ENCODE measurements around the gene PAFAH1B1. TPM values are rescaled to one million over a fixed set of nuclear protein-coding genes. Genes with fewer than 3 reads are reported as not detected.
"Not testable (repeated sequence)": the region's sequence is repeated elsewhere in the genome, so short reads cannot be mapped to it uniquely, and the experiment has no call there.

Gene PAFAH1B1
- total RNA-seq, 4 donors from 2014 or later, result 33.4 to 91.6 (median 78.8) TPM

DNA sequence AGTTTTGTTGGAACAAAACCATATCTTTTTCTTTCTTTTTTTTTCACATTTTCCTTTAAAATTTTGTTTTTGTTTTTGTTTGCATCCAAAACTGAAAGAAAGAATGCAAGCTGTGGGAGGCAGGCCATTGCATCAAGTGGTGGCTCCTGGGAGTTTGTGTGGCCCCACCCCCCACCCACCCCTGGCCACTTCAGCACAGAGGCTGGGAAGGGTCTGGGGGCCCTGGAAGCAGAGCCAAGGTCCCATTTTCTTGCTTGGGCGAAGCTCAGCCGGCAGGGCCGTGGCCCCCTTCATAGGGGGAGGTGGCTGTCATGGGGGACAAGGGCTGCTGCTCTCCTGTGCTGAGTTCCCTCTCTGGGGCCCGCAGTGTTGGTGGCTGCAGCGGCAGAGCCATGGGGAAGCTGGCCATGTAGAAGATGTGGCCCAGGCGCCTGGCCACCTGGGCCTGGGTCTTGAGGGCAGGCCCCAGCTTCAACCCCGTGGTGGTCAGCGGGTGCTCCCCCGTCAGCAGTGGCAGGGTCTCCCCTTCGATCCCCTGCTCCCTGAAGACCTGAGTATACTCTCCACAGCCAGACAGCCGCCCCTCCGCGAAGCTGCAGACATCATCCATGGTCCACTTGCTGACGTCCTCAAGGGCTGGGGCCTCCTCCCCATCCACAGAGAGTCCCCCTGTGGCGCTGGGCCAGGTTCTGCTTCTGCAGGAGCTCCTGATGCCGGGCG lies 19.8 kb downstream of the PAFAH1B1 start:
- peaks cover 0 to 77% (median 14%) of the 10 kb centered on the region in 3 donors for H3K4me1 ChIP-seq

DNA sequence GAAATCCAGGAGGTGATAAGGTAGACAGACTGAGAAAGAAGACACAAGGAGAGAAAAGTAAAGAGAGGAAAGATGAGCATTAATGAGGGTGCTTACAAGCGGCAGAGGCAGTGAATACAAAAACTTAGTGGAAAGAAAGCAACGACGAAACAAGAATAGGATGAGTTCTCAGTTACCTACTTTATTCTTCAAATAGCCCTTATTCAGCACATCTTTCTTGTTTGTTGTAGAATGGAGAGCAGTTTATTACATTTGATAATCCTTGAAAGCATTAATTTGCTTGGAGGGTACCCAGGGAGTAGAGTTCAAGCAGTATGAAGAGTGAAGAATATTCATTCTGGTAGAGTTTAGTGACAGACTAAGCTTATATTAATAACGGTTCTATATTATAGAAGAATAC lies 22.4 kb downstream of the PAFAH1B1 start:
- Histone ChIP-seq H3K27me3 (no peaks in the 10 kb centered on the region), H3K4me3 (no peak overlapping the region), H3K4me1 (peaks cover 0 to 74% (median 8%) of the 10 kb centered on the region in 3 donors), H3K36me3 (peaks cover 0 to 37% (median 0%) of the 10 kb centered on the region in 3 donors), H3K9me3 (no peaks in the 10 kb centered on the region), H3K27ac (no peak overlapping the region)
- no peak for DNase-seq
- WGBS, 2 donors, result 83% methylated on average over 4 of the region's 4 CpGs
- intact Hi-C loops (cut with DNase I), result no loop called here
- TF ChIP-seq, protein P1, sequence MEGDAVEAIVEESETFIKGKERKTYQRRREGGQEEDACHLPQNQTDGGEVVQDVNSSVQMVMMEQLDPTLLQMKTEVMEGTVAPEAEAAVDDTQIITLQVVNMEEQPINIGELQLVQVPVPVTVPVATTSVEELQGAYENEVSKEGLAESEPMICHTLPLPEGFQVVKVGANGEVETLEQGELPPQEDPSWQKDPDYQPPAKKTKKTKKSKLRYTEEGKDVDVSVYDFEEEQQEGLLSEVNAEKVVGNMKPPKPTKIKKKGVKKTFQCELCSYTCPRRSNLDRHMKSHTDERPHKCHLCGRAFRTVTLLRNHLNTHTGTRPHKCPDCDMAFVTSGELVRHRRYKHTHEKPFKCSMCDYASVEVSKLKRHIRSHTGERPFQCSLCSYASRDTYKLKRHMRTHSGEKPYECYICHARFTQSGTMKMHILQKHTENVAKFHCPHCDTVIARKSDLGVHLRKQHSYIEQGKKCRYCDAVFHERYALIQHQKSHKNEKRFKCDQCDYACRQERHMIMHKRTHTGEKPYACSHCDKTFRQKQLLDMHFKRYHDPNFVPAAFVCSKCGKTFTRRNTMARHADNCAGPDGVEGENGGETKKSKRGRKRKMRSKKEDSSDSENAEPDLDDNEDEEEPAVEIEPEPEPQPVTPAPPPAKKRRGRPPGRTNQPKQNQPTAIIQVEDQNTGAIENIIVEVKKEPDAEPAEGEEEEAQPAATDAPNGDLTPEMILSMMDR (IDR thresholded peaks at IDR 0.05), result no peak
- no peak for TF ChIP-seq POLR2A (IDR thresholded peaks at IDR 0.05)

More for the DNA sequence above, 19.8 kb downstream of the PAFAH1B1 start:
- TF ChIP-seq POLR2A (IDR thresholded peaks at IDR 0.05), result no peak
- TF ChIP-seq, protein P1 (IDR thresholded peaks at IDR 0.05), result no peak
- peaks cover 0 to 37% (median 0%) of the 10 kb centered on the region in 3 donors for H3K36me3 ChIP-seq
- H3K27ac ChIP-seq, result no peak overlapping the region
- H3K9me3 ChIP-seq, result no peaks in the 10 kb centered on the region
- intact Hi-C loops (cut with DNase I), result no loop called here
- no peak overlapping the region for H3K4me3 ChIP-seq
- no peaks in the 10 kb centered on the region for H3K27me3 ChIP-seq
- 91% methylated on average over 8 of the region's 17 CpGs; no CpG with 5 or more reads in 1 of the 2 donors for WGBS, 2 donors
- no peak for DNase-seq

DNA sequence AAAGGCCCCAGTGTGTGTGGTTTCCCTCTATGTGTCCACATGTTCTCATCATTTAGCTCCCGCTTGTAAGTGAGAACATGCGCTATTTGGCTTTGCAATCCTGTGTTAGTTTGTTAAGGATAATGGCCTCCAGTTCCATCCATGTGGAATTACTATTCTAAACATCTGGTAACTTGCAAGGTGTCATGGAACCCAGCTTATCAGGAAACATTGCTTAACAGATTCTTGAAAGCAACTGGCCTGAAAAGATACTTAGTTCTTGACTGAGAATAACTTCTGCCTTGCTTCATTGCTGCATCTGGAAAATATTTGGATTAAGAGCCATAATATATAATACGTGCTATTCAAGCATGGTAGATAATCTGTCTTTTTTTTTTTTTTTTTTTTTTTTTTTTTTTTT lies 27.8 kb downstream of the PAFAH1B1 start:
- Histone ChIP-seq H3K4me3 (no peak overlapping the region), H3K9me3 (no peaks in the 10 kb centered on the region), H3K4me1 (peaks cover 0 to 75% (median 21%) of the 10 kb centered on the region in 3 donors), H3K27me3 (no peaks in the 10 kb centered on the region), H3K27ac (no peak overlapping the region), H3K36me3 (peaks cover 0 to 24% (median 0%) of the 10 kb centered on the region in 3 donors)
- intact Hi-C loops (cut with DNase I), result no loop called here
- no peak for DNase-seq
- 92 to 98% methylated on average over 3 of the region's 3 CpGs for WGBS, 2 donors
- TF ChIP-seq POLR2A (IDR thresholded peaks at IDR 0.05), result no peak
- TF ChIP-seq, protein P1 (IDR thresholded peaks at IDR 0.05), result no peak

DNA sequence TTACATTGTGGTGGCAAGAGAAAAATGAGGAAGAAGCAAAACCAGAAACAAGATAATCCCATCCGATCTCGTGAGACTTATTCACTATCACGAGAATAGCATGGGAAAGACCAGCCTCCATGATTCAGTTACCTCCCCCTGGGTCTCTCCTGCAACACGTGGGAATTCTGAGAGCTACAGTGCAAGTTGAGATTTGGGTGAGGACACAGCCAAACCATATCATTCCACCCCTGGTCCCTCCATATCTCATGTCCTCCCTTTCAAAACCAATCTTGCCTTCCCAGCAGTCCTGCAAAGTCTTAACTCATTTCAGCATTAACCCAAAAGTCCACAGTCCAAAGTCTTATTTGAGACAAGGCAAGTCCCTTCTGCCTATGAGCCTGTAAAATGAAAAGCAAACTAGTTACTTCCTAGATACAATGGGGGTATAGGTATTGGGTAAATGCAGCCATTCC lies 28.5 kb downstream of the PAFAH1B1 start:
- H3K4me1 ChIP-seq, result peaks cover 0 to 69% (median 21%) of the 10 kb centered on the region in 3 donors
- H3K27ac ChIP-seq; intact Hi-C loops (cut with DNase I); H3K27me3 ChIP-seq; H3K4me3 ChIP-seq; DNase-seq; H3K9me3 ChIP-seq: not testable (repeated sequence)
- H3K36me3 ChIP-seq, result peaks cover 0 to 24% (median 0%) of the 10 kb centered on the region in 3 donors
- WGBS, 2 donors, result 69 to 94% methylated on average over 4 of the region's 4 CpGs

DNA sequence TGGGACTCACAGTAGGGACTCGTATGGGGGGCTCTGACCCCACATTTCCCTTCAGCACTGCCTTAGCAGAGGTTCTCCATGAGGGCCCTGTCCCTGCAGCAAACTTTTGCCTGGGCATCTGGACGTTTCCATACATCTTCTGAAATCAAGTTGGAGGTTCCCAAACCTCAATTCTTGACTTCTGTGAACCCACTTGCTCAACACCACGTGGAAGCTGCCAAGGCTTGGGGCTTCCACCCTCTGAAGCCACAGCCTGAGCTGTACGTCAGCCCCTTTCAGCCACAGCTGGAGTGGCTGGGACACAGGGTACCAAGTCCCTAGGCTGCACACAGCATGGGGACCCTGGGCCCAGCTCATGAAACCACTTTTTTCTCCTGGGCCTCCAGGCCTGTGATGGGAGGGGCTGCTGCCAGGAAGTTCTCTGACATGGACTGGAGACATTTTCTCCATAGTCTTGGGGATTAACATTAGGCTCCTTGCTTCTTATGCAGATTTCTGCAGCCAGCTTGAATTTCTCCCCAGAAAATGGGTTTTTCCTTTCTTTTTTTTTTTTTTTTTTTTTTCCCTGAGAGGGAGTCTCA lies 29.4 kb downstream of the PAFAH1B1 start:
- WGBS, 2 donors, result 77% methylated on average over 3 of the region's 4 CpGs; no CpG with 5 or more reads in 1 of the 2 donors
- H3K4me3 ChIP-seq; H3K27me3 ChIP-seq; H3K27ac ChIP-seq; intact Hi-C loops (cut with DNase I); H3K9me3 ChIP-seq; DNase-seq: not testable (repeated sequence)
- peaks cover 0 to 64% (median 21%) of the 10 kb centered on the region in 3 donors for H3K4me1 ChIP-seq
- H3K36me3 ChIP-seq, result peaks cover 0 to 19% (median 0%) of the 10 kb centered on the region in 3 donors

DNA sequence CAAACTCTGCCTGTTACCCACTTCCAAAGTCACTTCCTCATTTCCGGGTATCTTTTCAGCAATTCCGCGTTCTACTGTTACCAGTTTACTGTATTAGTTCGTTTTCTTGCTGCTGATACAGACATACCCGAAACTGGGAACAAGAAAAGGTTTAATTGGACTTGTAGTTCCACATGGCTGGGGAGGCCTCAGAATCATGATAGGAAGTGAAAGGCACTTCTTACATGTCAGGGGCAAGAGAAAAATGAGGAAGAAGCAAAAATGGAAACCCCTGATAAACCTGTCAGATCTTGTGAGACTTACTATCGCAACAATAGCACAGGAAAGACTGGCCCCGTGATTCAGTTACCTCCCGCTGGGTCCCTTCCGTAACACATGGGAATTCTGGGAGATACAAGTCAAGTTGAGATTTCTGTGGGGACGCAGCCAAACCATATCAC lies 30.9 kb downstream of the PAFAH1B1 start:
- H3K9me3 ChIP-seq, result no peaks in the 10 kb centered on the region
- H3K27ac ChIP-seq, result peak overlapping the region in 1 of 4 donors; percentile 42
- TF ChIP-seq, protein P1 (IDR thresholded peaks at IDR 0.05), result no peak
- TF ChIP-seq POLR2A (IDR thresholded peaks at IDR 0.05), result no peak
- 49 to 56% methylated on average over 7 to 10 of the region's 10 CpGs for WGBS, 2 donors
- H3K4me1 ChIP-seq, result peaks cover 0 to 60% (median 21%) of the 10 kb centered on the region in 3 donors
- H3K4me3 ChIP-seq, result peak overlapping the region in 1 of 4 donors; percentile 1
- intact Hi-C loops (cut with DNase I), result no loop called here
- DNase-seq, result no peak
- H3K36me3 ChIP-seq, result peaks cover 0 to 16% (median 0%) of the 10 kb centered on the region in 3 donors
- no peaks in the 10 kb centered on the region for H3K27me3 ChIP-seq

DNA sequence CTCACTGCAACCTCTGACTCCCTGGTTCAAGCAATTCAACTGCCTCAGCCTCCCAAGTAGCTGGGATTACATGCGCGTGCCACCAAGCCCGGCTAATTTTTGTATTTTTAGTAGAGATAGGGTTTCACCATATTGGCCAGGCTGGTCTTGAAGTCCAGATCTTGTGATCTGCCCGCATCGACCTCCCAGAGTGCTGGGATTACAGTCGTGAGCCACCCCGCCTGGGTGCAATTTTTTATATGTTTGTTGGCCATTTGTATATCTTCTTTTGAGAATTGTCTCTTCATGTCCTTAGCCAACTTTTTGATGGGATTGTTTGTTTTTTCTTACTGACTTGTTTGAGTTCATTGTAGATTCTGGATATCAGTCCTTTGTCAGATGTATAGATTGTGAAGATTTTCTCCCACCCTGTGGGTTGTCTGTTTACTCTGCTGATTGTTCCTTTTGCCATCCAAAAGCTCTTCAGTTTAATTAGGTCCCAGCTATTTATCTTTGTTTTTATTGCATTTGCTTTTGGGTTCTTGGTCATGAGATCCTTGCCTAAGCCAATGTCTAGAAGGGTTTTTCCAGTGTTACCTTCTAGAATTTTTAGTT lies 33.3 kb downstream of the PAFAH1B1 start:
- H3K4me1 ChIP-seq, result peaks cover 5 to 63% (median 30%) of the 10 kb centered on the region in 3 donors
- 96% methylated on average over 7 of the region's 7 CpGs for WGBS, 2 donors

DNA sequence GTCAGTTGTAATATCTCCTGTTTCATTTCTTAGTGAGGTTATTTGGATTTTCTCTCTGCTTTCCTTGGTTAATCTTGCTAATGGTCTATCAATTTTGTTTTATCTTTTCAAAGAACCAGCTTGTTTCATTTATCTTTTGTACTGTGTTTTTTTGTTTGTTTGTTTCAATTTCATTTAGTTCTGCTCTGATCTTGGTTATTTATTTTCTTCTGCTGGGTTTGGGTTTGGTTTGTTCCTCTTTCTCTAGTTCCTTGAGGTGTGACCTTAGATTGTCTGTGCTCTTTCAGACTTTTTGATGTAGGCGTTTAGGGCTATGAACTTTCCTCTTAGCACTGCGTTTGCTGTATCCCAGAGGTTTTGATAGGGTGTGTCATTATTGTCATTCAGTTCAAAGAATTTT lies 35.5 kb downstream of the PAFAH1B1 start:
- H3K4me3 ChIP-seq; H3K27me3 ChIP-seq; H3K36me3 ChIP-seq; H3K27ac ChIP-seq; DNase-seq; H3K9me3 ChIP-seq; intact Hi-C loops (cut with DNase I): not testable (repeated sequence)
- H3K4me1 ChIP-seq, result peaks cover 5 to 66% (median 36%) of the 10 kb centered on the region in 3 donors
- WGBS, 2 donors, result 48 to 59% methylated on average over 2 of the region's 2 CpGs

More for the DNA sequence above, 33.3 kb downstream of the PAFAH1B1 start:
- H3K4me3 ChIP-seq; DNase-seq; intact Hi-C loops (cut with DNase I); H3K27ac ChIP-seq; H3K9me3 ChIP-seq; H3K27me3 ChIP-seq: not testable (repeated sequence)
- H3K36me3 ChIP-seq, result peaks cover 0 to 16% (median 0%) of the 10 kb centered on the region in 3 donors

All from esophagus squamous epithelium (tissue), 5 donors.